Upper lobe of left lung (tissue), 6 donors: ENCODE measurements around the gene CAPZB. TPM values are rescaled to one million over a fixed set of nuclear protein-coding genes. Genes with fewer than 3 reads are reported as not detected.

Experiments
- ATAC-seq, 2 donors: fragments of 200-7000 bp; cut with Tn5 transposase; one replicate each; pipeline ENCODE4 v1.9.1; 2022; ENCODE audit warnings: mild to moderate bottlenecking in 2 of 2, moderate library complexity in 2 of 2; ENCODE audit not compliant: low FRiP score in 2 of 2
- DNase-seq, 2 donors: peaks; one replicate each; pipeline ENCODE4 v3.0.0-alpha.2; 2019 to 2020
- H3K27ac ChIP-seq, 4 donors: fragments of 200-600 bp; sonication (generic); one replicate each; pipeline ENCODE4 v1.5.1; 2016 to 2019
- H3K27me3 ChIP-seq, 4 donors: fragments of 200-600 bp; sonication (generic); one replicate each; pipeline ENCODE4 v1.5.1; 2017 to 2019
- H3K36me3 ChIP-seq, 4 donors: fragments of 200-600 bp; sonication (generic); one replicate each; pipeline ENCODE4 v1.5.1; 2016 to 2019
- H3K4me1 ChIP-seq, 4 donors: fragments of 200-600 bp; sonication (generic); one replicate each; pipeline ENCODE4 v1.5.1; 2018 to 2019
- H3K4me3 ChIP-seq, 4 donors: fragments of 200-600 bp; sonication (generic); one replicate each; pipeline ENCODE4 v1.5.1; 2017 to 2019; ENCODE audit warnings: mild to moderate bottlenecking in 2 of 4, moderate library complexity in 1 of 4
- H3K9me3 ChIP-seq, 4 donors: fragments of 200-600 bp; sonication (generic); one replicate each; pipeline ENCODE4 v1.5.1; 2018 to 2019
- EP300 ChIP-seq, 4 donors: sonication (generic); formaldehyde crosslinking; IDR thresholded peaks; one replicate each; pipeline ENCODE4 v1.5.1; 2017; ENCODE audit warnings: antibody characterized with exemption in 4 of 4, control low read depth in 2 of 4
- POLR2A ChIP-seq, 4 donors: fragments of 450-650 bp; IDR thresholded peaks; one replicate each; pipeline ENCODE4 v1.5.1; 2016 to 2017; ENCODE audit warnings: antibody characterized with exemption in 4 of 4, mild to moderate bottlenecking in 2 of 4
- POLR2AphosphoS5 ChIP-seq, 2 donors: sonication (generic); formaldehyde crosslinking; IDR thresholded peaks; one replicate each; pipeline ENCODE4 v1.5.1; 2017; ENCODE audit warnings: antibody characterized with exemption in 2 of 2
- WGBS, 2 donors: methylation state at CpG; one replicate each; pipeline ENCODE4 v1.1.5; 2017 to 2018; 5-methylcytosine and 5-hydroxymethylcytosine counted together
- total RNA-seq, 6 donors: library from RNA; depleted of rRNA in 4 of 6; stranded (reverse); fragments of >200 nt in 4 of 6; gene quantifications; one replicate each; pipeline versions ENCODE4 v1.1.0 to v1.2.1, GENCODE V29; 2016 to 2021
- TF ChIP-seq, protein P1 (sequence below), 6 experiments: fragments of 450-650 bp in 4 of 6; fragments of 200-600 bp in 2 of 6; sonication (generic) in 2 of 6; IDR thresholded peaks; one replicate each; pipeline ENCODE4 v1.5.1; 2016 to 2019; ENCODE audit warnings: antibody characterized with exemption in 6 of 6
- donor health status: DM: no; HTN: no; CAD: no; lungs with moderate emphysema.
- donor health status: DM: no; HTN: yes; CAD: no; lungs with severe emphysema.

CAPZB gene
- total RNA-seq, 6 donors from 2014 or later: 96.4 to 303 (median 144) TPM

DNA sequence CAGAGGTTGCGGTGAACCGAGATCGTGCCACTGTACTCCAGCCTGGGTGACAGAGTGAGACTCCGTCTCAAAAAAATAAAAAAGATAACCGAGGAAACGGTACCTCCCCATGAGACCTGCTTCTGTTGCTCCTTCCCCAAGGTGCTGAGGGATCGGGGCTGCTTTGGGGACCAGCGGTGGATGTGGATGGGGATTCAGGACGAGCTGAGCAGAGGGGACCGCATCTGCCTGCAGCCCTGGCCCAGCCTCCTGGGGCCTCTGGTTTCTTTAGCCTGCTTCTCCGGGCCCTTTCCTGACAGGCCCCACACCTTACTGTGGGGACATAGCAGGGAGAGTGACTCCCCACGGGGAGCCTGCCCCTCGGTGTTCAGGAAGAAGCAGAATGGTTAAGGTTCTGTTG is 156.2 kb downstream of the CAPZB start:
- DNase-seq (no peak), ATAC-seq (no peak)
- no peaks in the 10 kb centered on the region for H3K4me1 ChIP-seq
- no peaks in the 10 kb centered on the region for H3K9me3 ChIP-seq
- WGBS, 2 donors: 87 to 90% methylated on average over 11 to 13 of the region's 13 CpGs
- no peaks in the 10 kb centered on the region for H3K27me3 ChIP-seq
- no peak overlapping the region for H3K4me3 ChIP-seq
- H3K27ac ChIP-seq: no peak overlapping the region
- TF ChIP-seq, protein P1, sequence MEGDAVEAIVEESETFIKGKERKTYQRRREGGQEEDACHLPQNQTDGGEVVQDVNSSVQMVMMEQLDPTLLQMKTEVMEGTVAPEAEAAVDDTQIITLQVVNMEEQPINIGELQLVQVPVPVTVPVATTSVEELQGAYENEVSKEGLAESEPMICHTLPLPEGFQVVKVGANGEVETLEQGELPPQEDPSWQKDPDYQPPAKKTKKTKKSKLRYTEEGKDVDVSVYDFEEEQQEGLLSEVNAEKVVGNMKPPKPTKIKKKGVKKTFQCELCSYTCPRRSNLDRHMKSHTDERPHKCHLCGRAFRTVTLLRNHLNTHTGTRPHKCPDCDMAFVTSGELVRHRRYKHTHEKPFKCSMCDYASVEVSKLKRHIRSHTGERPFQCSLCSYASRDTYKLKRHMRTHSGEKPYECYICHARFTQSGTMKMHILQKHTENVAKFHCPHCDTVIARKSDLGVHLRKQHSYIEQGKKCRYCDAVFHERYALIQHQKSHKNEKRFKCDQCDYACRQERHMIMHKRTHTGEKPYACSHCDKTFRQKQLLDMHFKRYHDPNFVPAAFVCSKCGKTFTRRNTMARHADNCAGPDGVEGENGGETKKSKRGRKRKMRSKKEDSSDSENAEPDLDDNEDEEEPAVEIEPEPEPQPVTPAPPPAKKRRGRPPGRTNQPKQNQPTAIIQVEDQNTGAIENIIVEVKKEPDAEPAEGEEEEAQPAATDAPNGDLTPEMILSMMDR (IDR thresholded peaks at IDR 0.05): no peak
- no peak for TF ChIP-seq POLR2A (IDR thresholded peaks at IDR 0.05)
- no peak for TF ChIP-seq EP300 (IDR thresholded peaks at IDR 0.05)
- H3K36me3 ChIP-seq: peaks cover 10 to 68% (median 54%) of the 10 kb centered on the region in 4 donors

DNA sequence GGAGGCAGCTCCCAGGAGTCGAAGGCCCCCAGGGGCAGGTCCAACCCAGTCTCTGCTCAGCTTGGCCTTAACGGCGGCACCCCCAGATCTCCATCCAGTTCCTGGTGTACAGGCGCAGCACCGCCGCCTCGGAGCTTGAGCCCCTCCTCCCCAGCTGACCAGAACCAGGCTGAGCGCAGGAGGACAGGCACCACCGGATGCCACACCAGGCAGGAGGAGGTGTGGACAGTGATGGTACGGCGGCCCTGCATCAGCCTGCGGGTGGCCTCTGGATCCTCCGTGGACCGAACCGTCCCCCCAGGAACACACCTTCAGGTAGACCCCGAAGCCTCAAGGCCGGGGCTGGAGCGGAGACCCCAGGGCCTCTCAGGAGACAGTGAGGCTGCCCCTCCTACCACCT is 156.9 kb downstream of the CAPZB start:
- no peak for ATAC-seq
- H3K27ac ChIP-seq: no peak overlapping the region
- H3K27me3 ChIP-seq: no peaks in the 10 kb centered on the region
- H3K4me3 ChIP-seq: no peak overlapping the region
- WGBS, 2 donors: 96 to 99% methylated on average over 14 to 17 of the region's 18 CpGs
- DNase-seq: no peak
- no peaks in the 10 kb centered on the region for H3K9me3 ChIP-seq
- H3K4me1 ChIP-seq: no peaks in the 10 kb centered on the region
- H3K36me3 ChIP-seq: peaks cover 10 to 75% (median 60%) of the 10 kb centered on the region in 4 donors
- TF ChIP-seq EP300 (IDR thresholded peaks at IDR 0.05): no peak
- TF ChIP-seq, protein P1 (IDR thresholded peaks at IDR 0.05): no peak
- TF ChIP-seq POLR2AphosphoS5 (IDR thresholded peaks at IDR 0.05): no peak

- H3K27ac ChIP-seq: no peak overlapping the region
- H3K9me3 ChIP-seq: no peaks in the 10 kb centered on the region
- TF ChIP-seq, protein P1 (IDR thresholded peaks at IDR 0.05): no peak
- TF ChIP-seq EP300 (IDR thresholded peaks at IDR 0.05): no peak
- no peak for TF ChIP-seq POLR2AphosphoS5 (IDR thresholded peaks at IDR 0.05)
- TF ChIP-seq POLR2A (IDR thresholded peaks at IDR 0.05): no peak
- no peak for DNase-seq
- no peaks in the 10 kb centered on the region for H3K27me3 ChIP-seq
- H3K4me3 ChIP-seq: no peak overlapping the region
- no peaks in the 10 kb centered on the region for H3K4me1 ChIP-seq
- peaks cover 10 to 81% (median 62%) of the 10 kb centered on the region in 4 donors for H3K36me3 ChIP-seq
- 87% methylated on average over 9 of the region's 9 CpGs for WGBS, 2 donors
- ATAC-seq: no peak
These were observed 157.6 kb downstream of the CAPZB start for GRCh38 chr1:19327736-19328135.

- Histone ChIP-seq H3K9me3 (no peaks in the 10 kb centered on the region), H3K27me3 (no peaks in the 10 kb centered on the region), H3K36me3 (peaks cover 10 to 81% (median 63%) of the 10 kb centered on the region in 4 donors), H3K4me3 (no peak overlapping the region), H3K4me1 (no peaks in the 10 kb centered on the region), H3K27ac (no peak overlapping the region)
- TF ChIP-seq EP300 (IDR thresholded peaks at IDR 0.05): no peak
- TF ChIP-seq, protein P1 (IDR thresholded peaks at IDR 0.05): no peak
- TF ChIP-seq POLR2AphosphoS5 (IDR thresholded peaks at IDR 0.05): no peak
- no peak for TF ChIP-seq POLR2A (IDR thresholded peaks at IDR 0.05)
- ATAC-seq (no peak), DNase-seq (no peak)
- 82 to 89% methylated on average over 13 to 16 of the region's 16 CpGs for WGBS, 2 donors
These were observed 158.0 kb downstream of the CAPZB start for GRCh38 chr1:19327301-19327700.

GRCh38 chr1:19326748-19327065 is 158.6 kb downstream of the CAPZB start:
- no peak overlapping the region for H3K4me3 ChIP-seq
- no peak for DNase-seq
- no peaks in the 10 kb centered on the region for H3K4me1 ChIP-seq
- no peaks in the 10 kb centered on the region for H3K27me3 ChIP-seq
- H3K9me3 ChIP-seq: no peaks in the 10 kb centered on the region
- H3K36me3 ChIP-seq: peaks cover 10 to 81% (median 64%) of the 10 kb centered on the region in 4 donors
- ATAC-seq: no peak
- H3K27ac ChIP-seq: no peak overlapping the region
- no peak for TF ChIP-seq POLR2AphosphoS5 (IDR thresholded peaks at IDR 0.05)
- TF ChIP-seq POLR2A (IDR thresholded peaks at IDR 0.05): no peak
- TF ChIP-seq, protein P1 (IDR thresholded peaks at IDR 0.05): no peak
- no peak for TF ChIP-seq EP300 (IDR thresholded peaks at IDR 0.05)
- 74 to 87% methylated on average over 6 of the region's 6 CpGs for WGBS, 2 donors
